Cortex of kidney (tissue), 1 donor: Measurements from ENCODE around the gene DIABLO.
"Not testable (repeated sequence)": the region's sequence is repeated elsewhere in the genome, so short reads cannot be mapped to it uniquely, and the experiment has no call there.

Source experiments
- DNase-seq: peaks from one replicate; lab custom pipeline; 2025; lab: John Stamatoyannopoulos, UW

The DIABLO gene

GRCh38 chr12:122225683-122226365, at the start of gene DIABLO:
Gene DIABLO (minus strand): TSS chr12:122226052. CDS start chr12:122226014, 38 bp downstream.
- peak; percentile 87 for DNase-seq

DNA sequence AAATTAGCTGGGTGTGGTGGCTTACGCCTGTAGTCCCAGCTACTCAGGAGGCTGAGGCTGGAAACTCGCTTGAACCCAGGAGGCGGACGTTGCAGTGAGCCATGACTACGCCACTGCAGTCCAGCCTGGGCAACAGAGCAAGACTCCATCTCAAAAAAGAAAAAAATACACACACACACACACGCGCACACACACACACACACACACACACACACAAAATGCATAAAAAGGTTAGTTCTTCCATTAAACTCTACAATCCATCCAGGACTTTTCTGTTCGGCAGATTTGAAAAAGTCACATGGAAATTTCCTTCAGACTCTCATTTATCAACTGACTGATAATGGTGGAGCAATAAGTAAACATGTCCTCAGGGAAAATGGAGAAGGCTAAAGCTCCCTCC, 49.6 kb upstream of the DIABLO start:
- no peak for DNase-seq

DNA sequence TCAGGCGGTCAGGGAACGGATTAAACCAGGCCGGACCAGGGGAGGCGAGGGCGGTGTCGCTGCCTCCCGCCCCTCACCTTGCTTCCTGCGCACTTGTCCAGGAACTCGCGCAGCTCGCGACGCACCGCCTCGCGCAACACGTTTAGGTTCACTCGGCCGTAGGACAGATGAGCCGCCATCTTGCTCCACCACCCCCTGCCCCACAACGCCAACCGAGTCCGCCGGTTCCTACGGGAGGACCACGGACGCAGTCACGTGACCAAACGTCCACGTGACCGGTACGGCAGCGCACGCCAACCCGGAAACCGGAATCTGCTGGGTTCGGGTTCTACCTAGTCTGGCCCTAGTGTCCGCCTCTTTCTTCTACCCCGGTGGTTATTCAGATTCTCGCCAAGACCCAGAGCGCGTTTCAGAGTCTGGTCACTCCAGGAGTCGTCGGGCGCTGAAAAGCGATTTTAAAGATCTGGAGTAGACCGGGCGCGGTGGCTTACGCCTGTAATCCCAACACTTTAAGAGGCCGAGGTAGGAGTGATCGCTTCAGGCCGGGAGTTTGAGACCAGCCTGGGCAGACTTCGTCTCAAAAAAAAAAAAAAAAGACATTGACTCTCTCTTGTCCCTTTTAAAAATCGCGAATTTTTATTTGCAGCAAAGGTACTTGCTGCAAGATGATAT, 40.5 kb upstream of the DIABLO start, which contains the start of gene VPS33A:
Gene VPS33A, minus strand, starts transcription at position 265 of the 672 bp plus-strand sequence. Its CDS starts 86 bp downstream, at position 179.
- DNase-seq = no peak

- no peak for DNase-seq
Measured at GRCh38 chr12:122265886-122266229, 40.0 kb upstream of the DIABLO start.

- no peak for DNase-seq
Measured at GRCh38 chr12:122265476-122265875, 39.6 kb upstream of the DIABLO start.

- DNase-seq = not testable (repeated sequence)
Measured at GRCh38 chr12:122260735-122261134, 34.9 kb upstream of the DIABLO start.

- not testable (repeated sequence) for DNase-seq
Measured at GRCh38 chr12:122258939-122259338, 33.1 kb upstream of the DIABLO start.

- not testable (repeated sequence) for DNase-seq
Measured at GRCh38 chr12:122258462-122258861, 32.6 kb upstream of the DIABLO start.

DNA sequence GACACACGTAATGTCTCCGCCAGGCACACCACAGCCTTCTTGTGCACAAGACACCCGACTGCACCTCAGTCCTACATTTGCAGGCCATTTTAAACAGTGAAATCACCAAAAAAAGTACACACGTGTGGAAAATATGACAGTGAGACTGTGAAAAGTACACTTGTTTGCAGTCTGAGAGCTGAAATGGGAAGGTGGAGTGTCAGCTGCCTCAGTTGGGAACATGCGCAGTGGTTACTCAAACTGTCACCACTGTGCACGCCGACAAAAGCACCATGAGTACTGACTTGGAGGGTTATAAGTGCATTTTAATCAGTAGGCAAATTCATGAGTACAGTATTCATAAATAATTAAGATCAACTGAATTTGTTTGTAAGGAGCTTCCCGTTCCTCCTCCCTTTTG, 24.7 kb upstream of the DIABLO start:
- DNase-seq = no peak

- DNase-seq = no peak
Measured at GRCh38 chr12:122250047-122250446, 24.2 kb upstream of the DIABLO start.

GRCh38 chr12:122245553-122245952, 19.7 kb upstream of the DIABLO start:
- no peak for DNase-seq

- DNase-seq = no peak
Measured at GRCh38 chr12:122244565-122245371, 18.9 kb upstream of the DIABLO start.

- no peak for DNase-seq
Measured at GRCh38 chr12:122243965-122244364, 18.1 kb upstream of the DIABLO start.

- DNase-seq = no peak
Measured at GRCh38 chr12:122238861-122239260, 13.0 kb upstream of the DIABLO start.

DNA sequence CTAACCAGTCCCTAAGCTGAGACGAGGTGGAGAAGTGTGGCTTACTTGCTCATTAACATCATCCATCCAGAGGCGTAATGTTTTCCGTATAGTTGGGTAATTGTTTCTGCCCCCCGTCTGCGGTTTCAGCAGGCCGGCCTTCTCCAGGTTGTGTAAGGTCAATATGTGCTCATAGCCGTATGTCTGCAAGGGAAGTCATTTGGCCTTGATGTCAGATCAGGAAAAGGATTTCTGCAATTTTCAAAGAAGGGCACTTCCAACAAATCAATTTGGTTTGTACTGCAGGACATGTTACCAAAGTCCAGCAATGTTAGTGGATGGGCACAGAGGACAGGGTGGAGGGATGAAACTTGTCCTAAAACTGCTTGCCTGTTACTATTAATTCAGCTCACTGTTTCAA, 9.9 kb upstream of the DIABLO start:
- DNase-seq = no peak

DNA sequence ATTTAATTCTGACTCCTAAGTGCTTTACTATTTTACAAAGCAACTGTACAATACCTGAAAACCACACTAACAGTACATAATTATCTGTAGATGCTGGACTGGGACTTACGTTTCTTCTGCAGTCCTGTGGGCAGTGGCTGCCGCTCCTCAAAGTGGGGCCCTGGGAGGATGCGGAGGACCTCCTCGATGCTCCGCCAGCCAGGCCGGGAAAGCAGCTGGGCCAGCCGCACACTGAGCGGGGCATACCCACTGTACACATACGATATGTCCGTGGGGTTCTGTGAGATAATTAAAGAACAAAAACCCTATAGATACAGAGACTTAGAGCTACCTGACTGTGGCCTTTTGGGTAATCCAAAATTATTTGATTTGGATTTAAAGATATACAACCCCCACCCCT, 6.8 kb upstream of the DIABLO start:
- no peak for DNase-seq

- no peak for DNase-seq
Measured at GRCh38 chr12:122230798-122231197, 4.9 kb upstream of the DIABLO start.

DNA sequence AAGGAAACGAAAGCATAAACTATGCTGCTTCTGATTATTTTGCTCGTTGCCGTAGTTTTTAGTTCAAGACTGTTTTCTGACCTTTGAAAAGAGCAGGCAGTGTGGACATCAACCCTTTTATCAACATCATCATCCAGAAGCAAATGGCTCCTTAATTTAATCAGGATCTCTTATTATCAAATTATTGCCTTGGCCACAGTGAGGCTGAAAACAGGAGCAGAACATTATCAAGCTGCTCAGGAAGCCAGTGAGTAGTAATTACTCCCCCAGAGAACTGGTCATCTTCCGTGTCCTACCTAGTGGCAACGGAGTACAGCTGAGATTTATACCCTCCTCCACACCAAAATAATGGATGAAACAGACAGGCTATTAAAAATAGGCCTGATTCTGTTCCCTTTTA, 2.2 kb upstream of the DIABLO start:
- no peak for DNase-seq

DNA sequence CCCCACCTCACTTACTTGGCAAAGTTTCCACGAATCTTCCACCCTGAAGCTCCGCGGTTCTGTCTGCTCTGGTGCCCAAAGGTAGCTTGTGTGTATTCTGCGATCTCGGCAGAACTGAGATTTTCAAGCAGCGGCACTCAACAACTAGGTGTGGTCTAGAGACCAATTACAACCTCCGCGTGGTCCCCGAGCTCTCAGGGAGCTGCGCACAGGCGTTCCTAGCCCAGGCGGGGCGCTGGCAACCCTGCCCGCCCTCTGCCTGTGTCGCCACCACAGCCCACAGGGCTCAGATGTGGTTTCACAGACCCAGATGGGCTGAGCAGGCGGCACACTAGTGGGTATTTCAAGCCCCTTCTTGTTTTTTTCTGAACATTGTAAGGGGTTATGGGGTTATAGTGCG, 1.5 kb upstream of the DIABLO start:
- no peak for DNase-seq

GRCh38 chr12:122226366-122227125, 694 bp upstream of the DIABLO start:
- no peak for DNase-seq

- no peak for DNase-seq
Measured at GRCh38 chr12:122216445-122216844, 9.4 kb downstream of the DIABLO start.

- DNase-seq = no peak
Measured at GRCh38 chr12:122215771-122216170, 10.1 kb downstream of the DIABLO start.
